ENCODE measurements around the gene KCNH5. TPM values are rescaled to one million over a fixed set of nuclear protein-coding genes. Genes with fewer than 3 reads are reported as not detected.

Gene KCNH5
- total RNA-seq, 6 donors from 2014 or later: under 0.01 to 0.22 TPM; not detected in 4

GRCh38 chr14:63009495-63009894 is 35.8 kb downstream of the KCNH5 start:
- ATAC-seq (ENCODE audit: low FRiP score in 2 of 2): no peak

GRCh38 chr14:63006531-63006930 is 38.7 kb downstream of the KCNH5 start:
- no peak for TF ChIP-seq POLR2A (IDR thresholded peaks at IDR 0.05)
- TF ChIP-seq EP300 (IDR thresholded peaks at IDR 0.05): no peak
- no peak for TF ChIP-seq CTCF (IDR thresholded peaks at IDR 0.05)
- TF ChIP-seq POLR2AphosphoS5 (IDR thresholded peaks at IDR 0.05): no peak
- Histone ChIP-seq H3K4me3 (no peak overlapping the region), H3K36me3 (no peaks in the 10 kb centered on the region), H3K27me3 (no peaks in the 10 kb centered on the region), H3K4me1 (no peaks in the 10 kb centered on the region), H3K9me3 (no peaks in the 10 kb centered on the region), H3K27ac (no peak overlapping the region)
- 84 to 86% methylated on average over 2 of the region's 2 CpGs for WGBS, 2 donors
- DNase-seq: no peak
- ATAC-seq (ENCODE audit: low FRiP score in 2 of 2): no peak

More at GRCh38 chr14:63009495-63009894, 35.8 kb downstream of the KCNH5 start:
- Histone ChIP-seq H3K4me1 (no peaks in the 10 kb centered on the region), H3K4me3 (no peak overlapping the region), H3K27ac (no peak overlapping the region), H3K9me3 (no peaks in the 10 kb centered on the region), H3K27me3 (no peaks in the 10 kb centered on the region), H3K36me3 (no peaks in the 10 kb centered on the region)
- no peak for DNase-seq
- TF ChIP-seq POLR2AphosphoS5 (IDR thresholded peaks at IDR 0.05) (no peak), POLR2A (IDR thresholded peaks at IDR 0.05) (no peak), CTCF (IDR thresholded peaks at IDR 0.05) (no peak), EP300 (IDR thresholded peaks at IDR 0.05) (no peak)
- 90 to 94% methylated on average over 2 of the region's 2 CpGs for WGBS, 2 donors

GRCh38 chr14:62994096-62994495 is 51.2 kb downstream of the KCNH5 start:
- Histone ChIP-seq H3K27ac (no peak overlapping the region), H3K9me3 (no peaks in the 10 kb centered on the region), H3K4me3 (no peak overlapping the region), H3K27me3 (no peaks in the 10 kb centered on the region), H3K4me1 (no peaks in the 10 kb centered on the region), H3K36me3 (no peaks in the 10 kb centered on the region)
- ATAC-seq (ENCODE audit: low FRiP score in 2 of 2): no peak
- TF ChIP-seq EP300 (IDR thresholded peaks at IDR 0.05) (no peak), POLR2AphosphoS5 (IDR thresholded peaks at IDR 0.05) (no peak), POLR2A (IDR thresholded peaks at IDR 0.05) (no peak), CTCF (IDR thresholded peaks at IDR 0.05) (no peak)
- DNase-seq: no peak

GRCh38 chr14:62988967-62989366 is 56.3 kb downstream of the KCNH5 start:
- no peak for DNase-seq
- H3K27ac ChIP-seq: no peak overlapping the region
- no peaks in the 10 kb centered on the region for H3K4me1 ChIP-seq
- H3K27me3 ChIP-seq: no peaks in the 10 kb centered on the region
- no peaks in the 10 kb centered on the region for H3K36me3 ChIP-seq
- no peak for ATAC-seq (ENCODE audit: low FRiP score in 2 of 2)
- TF ChIP-seq CTCF (IDR thresholded peaks at IDR 0.05): no peak
- TF ChIP-seq POLR2A (IDR thresholded peaks at IDR 0.05): no peak
- TF ChIP-seq EP300 (IDR thresholded peaks at IDR 0.05): no peak
- TF ChIP-seq POLR2AphosphoS5 (IDR thresholded peaks at IDR 0.05): no peak
- H3K9me3 ChIP-seq: no peaks in the 10 kb centered on the region
- WGBS, 2 donors: 51 to 55% methylated on average over 3 of the region's 3 CpGs
- no peak overlapping the region for H3K4me3 ChIP-seq

- Histone ChIP-seq H3K4me3 (no peak overlapping the region), H3K27ac (no peak overlapping the region), H3K4me1 (no peaks in the 10 kb centered on the region), H3K36me3 (no peaks in the 10 kb centered on the region), H3K9me3 (no peaks in the 10 kb centered on the region), H3K27me3 (no peaks in the 10 kb centered on the region)
- no peak for ATAC-seq (ENCODE audit: low FRiP score in 2 of 2)
- no peak for DNase-seq
- TF ChIP-seq EP300 (IDR thresholded peaks at IDR 0.05) (no peak), POLR2A (IDR thresholded peaks at IDR 0.05) (no peak), CTCF (IDR thresholded peaks at IDR 0.05) (no peak), POLR2AphosphoS5 (IDR thresholded peaks at IDR 0.05) (no peak)
Measured at GRCh38 chr14:62983821-62984220, 61.4 kb downstream of the KCNH5 start.

Measured in upper lobe of left lung (tissue), 6 donors.